T-helper 1 cell treated with Interleukin-12 subunit alpha and Interleukin-12 subunit beta and Interleukin-4 antibody, amounts not matched to agents 30 μg/mL and 1 μg/mL, for 36 hours (primary cell): ENCODE results near the gene LIFR.

ENCODE experiments used
- H3K27ac Mint-ChIP-seq: one replicate; pipeline ENCODE4 v1.8.0; 2021; ENCODE audit warnings: mild to moderate bottlenecking, mixed read lengths
- H3K27me3 Mint-ChIP-seq: one replicate; pipeline ENCODE4 v1.8.0; 2021; ENCODE audit warnings: low read depth, mixed read lengths
- H3K36me3 Mint-ChIP-seq: one replicate; pipeline ENCODE4 v1.8.0; 2021; ENCODE audit warnings: low read depth, mixed read lengths
- H3K4me1 Mint-ChIP-seq: one replicate; pipeline ENCODE4 v1.8.0; 2021; ENCODE audit warnings: low read depth, mixed read lengths
- H3K4me3 Mint-ChIP-seq: one replicate; pipeline ENCODE4 v1.8.0; 2021; ENCODE audit warnings: mild to moderate bottlenecking, moderate library complexity, mixed read lengths
- H3K9me3 Mint-ChIP-seq: one replicate; pipeline ENCODE4 v1.8.0; 2021; ENCODE audit warnings: mixed read lengths

The LIFR gene

DNA sequence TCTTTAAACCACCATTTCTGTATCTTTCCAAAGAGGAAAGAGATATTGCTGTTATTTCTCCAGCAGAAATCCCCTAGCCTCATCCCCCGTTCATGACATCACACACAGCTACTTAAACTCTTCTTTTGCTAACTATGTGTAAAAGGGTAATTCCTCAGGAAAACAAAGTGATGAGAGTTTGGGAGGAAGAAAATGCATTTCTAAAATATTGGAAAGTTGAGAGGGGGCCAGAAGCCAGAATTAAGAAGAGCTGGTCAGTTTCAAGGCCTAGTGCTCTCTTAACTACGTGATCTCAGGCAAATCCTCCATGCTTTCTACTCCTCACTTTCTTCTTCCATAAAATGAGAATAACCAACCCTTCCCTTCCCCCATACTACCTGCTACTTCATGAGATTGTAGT is 109.4 kb downstream of the LIFR start:
- no peak overlapping the region for H3K4me3 Mint-ChIP-seq
- no peak overlapping the region for H3K27ac Mint-ChIP-seq
- H3K27me3 Mint-ChIP-seq: peaks cover 58% of the 10 kb centered on the region
- H3K9me3 Mint-ChIP-seq: no peaks in the 10 kb centered on the region
- no peaks in the 10 kb centered on the region for H3K4me1 Mint-ChIP-seq
- H3K36me3 Mint-ChIP-seq: no peaks in the 10 kb centered on the region

DNA sequence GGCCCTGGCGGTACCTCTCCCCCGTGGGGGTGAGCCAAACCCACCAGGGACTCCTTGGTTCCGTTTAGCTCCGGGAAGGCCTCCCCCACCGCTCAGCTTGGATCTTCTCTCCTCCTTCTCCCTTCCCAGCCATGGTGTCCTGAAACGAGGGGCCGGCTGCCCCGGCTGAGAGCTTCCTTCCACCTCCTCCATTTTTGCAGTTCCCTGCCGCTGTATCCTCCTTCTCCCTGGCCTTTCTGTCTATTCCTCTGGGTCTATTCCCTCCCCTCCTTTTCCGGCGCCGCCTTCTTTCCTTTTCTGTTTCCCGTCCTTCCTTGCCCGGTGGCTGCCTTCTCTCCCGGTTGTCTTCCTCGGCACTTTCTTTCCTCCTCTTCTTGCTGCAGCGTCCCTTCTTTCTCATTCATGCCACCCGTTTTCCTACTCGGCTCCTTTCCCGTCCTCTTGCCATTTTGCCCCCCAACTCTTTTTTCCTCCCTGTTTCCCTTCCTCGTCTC is 110.4 kb downstream of the LIFR start:
- Mint-ChIP-seq H3K4me3 (no peak overlapping the region), H3K27ac (no peak overlapping the region), H3K9me3 (no peaks in the 10 kb centered on the region), H3K4me1 (peaks cover 3% of the 10 kb centered on the region), H3K27me3 (peaks cover 60% of the 10 kb centered on the region), H3K36me3 (no peaks in the 10 kb centered on the region)

DNA sequence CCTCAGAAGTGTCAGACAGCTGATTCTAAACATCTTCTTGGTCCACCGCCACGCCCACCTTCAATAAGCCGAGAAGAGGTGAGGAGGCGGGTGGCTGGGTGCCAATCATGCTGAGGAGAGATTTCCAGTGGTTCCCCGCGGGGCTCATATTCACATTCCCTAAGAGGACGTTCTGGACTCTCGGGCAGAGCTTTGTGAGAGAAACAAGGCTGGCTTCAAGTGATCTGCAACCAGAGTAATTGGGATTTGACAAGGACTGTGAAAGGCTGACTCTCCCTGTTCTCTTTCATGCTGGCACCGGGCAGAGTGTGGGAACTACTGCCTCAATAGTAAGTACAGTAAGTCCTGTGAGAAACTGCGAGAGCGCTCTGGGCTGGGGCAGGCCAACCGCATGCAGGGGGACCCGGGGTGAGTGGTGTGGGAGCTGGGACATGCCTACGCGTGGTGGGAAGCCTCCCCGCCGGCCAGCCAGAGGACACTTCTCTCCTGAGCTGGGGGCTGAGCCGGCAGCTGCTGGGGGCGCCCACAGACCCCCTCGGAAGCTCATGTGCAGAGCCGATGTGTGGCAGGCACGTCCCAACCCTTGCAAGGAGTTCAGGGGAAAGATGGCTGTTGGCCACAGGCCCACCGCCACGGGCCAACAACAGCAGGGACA is 110.9 kb downstream of the LIFR start:
- Mint-ChIP-seq H3K4me1 (peaks cover 3% of the 10 kb centered on the region), H3K36me3 (no peaks in the 10 kb centered on the region), H3K27me3 (peaks cover 56% of the 10 kb centered on the region), H3K4me3 (no peak overlapping the region), H3K27ac (no peak overlapping the region), H3K9me3 (no peaks in the 10 kb centered on the region)

DNA sequence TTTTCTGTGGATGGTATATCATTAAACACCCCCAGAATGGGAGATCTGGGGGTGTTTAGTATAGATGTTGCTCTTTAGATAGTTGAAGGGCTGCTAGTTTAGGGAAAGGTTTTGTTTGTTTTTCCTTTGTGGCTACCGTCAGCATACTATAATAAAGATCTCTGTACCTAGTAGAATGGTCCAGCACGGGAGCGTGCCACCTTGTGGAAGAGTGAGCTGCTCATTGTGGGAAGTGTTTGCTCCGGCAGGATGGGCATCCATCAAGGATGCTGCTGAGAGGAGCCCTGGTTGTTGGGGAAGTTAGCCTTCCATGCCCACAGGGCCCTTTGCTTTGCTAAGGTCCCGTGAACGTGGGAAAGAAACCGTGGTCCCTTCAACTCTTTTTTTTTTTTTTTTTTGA is 113.1 kb downstream of the LIFR start:
- H3K27me3 Mint-ChIP-seq: peaks cover 51% of the 10 kb centered on the region
- H3K4me3 Mint-ChIP-seq: no peak overlapping the region
- no peak overlapping the region for H3K27ac Mint-ChIP-seq
- no peaks in the 10 kb centered on the region for H3K9me3 Mint-ChIP-seq
- H3K36me3 Mint-ChIP-seq: no peaks in the 10 kb centered on the region
- H3K4me1 Mint-ChIP-seq: peaks cover 3% of the 10 kb centered on the region

DNA sequence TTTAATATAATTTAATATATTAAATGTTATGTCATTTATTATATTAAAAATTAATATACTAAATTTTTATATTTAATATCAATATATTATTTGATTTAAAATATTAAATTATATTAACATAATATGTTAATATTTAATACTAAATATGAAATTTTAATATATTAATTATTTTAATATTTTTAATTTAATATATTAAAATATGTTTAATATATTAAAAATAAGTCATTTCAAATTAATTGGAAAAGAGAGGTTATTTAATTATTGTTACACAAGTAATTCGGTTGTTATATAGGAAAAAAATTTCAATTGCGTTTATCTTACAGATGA is 114.2 kb downstream of the LIFR start:
- Mint-ChIP-seq H3K27me3 (peaks cover 44% of the 10 kb centered on the region), H3K27ac (no peak overlapping the region), H3K4me1 (peaks cover 3% of the 10 kb centered on the region), H3K4me3 (no peak overlapping the region), H3K9me3 (no peaks in the 10 kb centered on the region), H3K36me3 (no peaks in the 10 kb centered on the region)

DNA sequence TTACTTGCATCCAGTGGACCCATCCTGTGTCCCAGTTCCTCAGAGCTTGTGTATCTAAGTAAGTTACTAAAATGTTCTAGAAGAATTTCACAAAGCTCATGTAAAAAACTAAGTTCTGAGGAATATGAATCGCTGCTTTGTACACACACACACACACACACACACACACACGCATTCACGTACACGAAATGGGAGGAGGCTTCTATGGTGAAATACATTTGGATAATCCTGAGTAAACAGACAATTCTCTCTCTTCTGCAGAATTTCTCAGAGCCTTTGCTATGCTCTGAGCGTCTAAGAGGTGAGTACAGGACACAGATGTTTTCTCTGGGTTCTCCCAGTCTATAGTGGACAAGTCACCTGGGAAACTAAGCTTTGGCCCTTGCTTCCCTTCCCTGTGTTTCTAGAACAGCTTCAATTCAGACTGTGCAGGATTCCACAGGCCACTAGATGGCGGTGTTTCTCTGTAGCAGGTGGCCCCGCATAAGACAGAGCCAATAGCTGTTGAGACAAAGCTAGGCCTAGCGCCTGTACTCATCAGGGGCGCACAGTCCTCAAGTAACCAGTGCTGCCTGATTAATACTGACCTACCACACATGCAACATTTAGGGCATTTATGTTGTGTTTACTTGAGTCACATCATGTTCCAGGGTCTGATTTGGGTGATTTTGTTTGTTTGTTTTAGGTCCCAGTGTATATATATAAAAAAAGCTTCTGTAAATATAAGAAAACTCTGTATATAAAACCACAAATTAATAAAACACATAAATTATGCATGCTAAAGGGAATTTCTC is 114.8 kb downstream of the LIFR start:
- H3K27ac Mint-ChIP-seq: no peak overlapping the region

DNA sequence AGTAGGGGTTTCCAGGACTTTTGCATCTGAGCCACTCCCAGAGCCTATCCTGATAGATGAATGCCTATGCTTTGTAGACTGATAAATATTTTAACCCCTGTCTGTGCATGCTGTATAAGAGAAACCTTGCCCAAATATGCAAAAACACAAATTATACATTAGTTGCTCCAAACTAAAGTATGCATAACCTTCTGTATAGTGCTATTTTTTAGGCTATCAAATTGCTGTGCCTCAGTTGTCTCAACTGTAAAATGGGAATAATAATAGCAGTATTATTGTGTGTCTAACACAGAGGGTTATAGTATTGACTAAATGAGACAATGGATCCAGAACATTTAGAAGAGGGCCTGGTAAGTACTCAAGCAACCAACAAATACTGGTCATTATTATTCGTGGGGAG is 117.7 kb downstream of the LIFR start:
- no peaks in the 10 kb centered on the region for H3K36me3 Mint-ChIP-seq
- peaks cover 39% of the 10 kb centered on the region for H3K27me3 Mint-ChIP-seq
- H3K4me1 Mint-ChIP-seq: peaks cover 5% of the 10 kb centered on the region
- H3K27ac Mint-ChIP-seq: no peak overlapping the region
- no peaks in the 10 kb centered on the region for H3K9me3 Mint-ChIP-seq
- H3K4me3 Mint-ChIP-seq: no peak overlapping the region

More for the DNA sequence above, 114.8 kb downstream of the LIFR start:
- Mint-ChIP-seq H3K36me3 (no peaks in the 10 kb centered on the region), H3K9me3 (no peaks in the 10 kb centered on the region), H3K27me3 (peaks cover 39% of the 10 kb centered on the region), H3K4me1 (peaks cover 3% of the 10 kb centered on the region), H3K4me3 (no peak overlapping the region)

DNA sequence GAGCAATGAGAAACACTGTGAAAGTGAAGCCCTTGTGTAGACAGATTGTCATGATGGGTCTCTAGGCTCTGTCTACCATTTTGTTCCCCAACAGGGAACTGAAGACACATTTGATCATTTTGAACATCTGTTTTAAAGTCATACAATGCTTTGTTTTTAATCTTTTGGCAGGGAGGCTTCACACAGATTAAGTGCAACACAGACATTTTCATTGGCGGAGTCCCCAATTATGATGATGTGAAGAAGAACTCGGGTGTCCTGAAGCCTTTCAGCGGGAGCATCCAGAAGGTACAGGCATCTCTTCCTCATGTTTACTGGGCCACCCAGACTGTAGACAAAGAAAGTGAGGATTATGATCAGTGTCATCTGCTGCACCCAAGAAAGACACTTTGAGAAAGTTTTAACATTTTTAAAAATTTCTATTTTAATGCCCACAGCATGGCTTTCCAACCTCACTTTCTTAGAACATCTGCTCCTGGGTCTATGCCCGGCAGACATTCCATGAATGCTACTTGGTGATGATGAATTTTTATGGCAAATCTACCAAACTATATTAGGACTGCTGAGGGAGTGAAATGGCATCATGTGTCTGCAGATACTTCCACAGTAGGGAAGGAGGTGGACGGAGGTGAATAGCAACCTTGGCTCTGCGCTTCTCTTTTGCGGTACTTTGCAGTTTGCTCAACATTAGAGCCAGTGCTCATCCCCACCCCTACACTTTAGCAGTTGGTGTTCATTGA is 121.3 kb downstream of the LIFR start:
- Mint-ChIP-seq H3K27ac (no peak overlapping the region), H3K4me3 (no peak overlapping the region), H3K27me3 (peaks cover 34% of the 10 kb centered on the region), H3K9me3 (no peaks in the 10 kb centered on the region), H3K4me1 (peaks cover 2% of the 10 kb centered on the region), H3K36me3 (no peaks in the 10 kb centered on the region)

DNA sequence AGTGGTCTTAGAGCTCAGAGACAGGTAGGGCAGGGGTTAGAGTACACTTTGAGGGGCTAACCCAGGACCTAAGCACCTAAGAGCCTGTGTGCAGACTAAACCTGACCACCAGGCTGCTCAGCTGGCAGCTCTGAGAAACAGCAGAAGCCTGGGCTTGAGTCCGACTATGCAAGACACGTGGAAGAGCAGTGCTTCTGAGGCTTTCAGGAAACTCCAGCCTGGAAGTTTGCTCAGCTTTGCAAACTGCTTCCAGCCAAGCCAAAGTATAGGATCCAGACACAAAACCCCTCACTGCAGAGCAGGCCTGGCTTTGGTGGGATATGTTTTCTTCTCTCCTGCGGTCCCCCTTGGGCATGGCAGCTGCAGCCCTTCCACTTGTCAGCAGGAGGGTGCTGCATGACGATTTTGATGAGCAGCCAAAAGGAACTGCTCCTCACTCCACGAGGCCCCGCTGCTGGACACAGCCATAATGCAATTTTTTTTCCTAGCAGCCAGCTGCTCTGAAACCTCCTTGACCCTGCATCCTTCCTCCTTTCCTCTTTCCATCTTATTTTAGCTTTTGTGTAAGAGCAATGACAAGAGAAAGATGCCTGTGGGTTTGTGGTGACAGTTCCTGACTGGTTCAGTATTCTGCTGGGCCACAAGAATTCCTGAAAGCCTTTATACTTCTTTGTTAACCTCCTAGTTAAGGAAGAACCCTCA is 123.1 kb downstream of the LIFR start:
- no peaks in the 10 kb centered on the region for H3K9me3 Mint-ChIP-seq
- H3K4me1 Mint-ChIP-seq: peaks cover 2% of the 10 kb centered on the region
- H3K27me3 Mint-ChIP-seq: peaks cover 22% of the 10 kb centered on the region
- no peaks in the 10 kb centered on the region for H3K36me3 Mint-ChIP-seq
- H3K4me3 Mint-ChIP-seq: no peak overlapping the region
- H3K27ac Mint-ChIP-seq: no peak overlapping the region

DNA sequence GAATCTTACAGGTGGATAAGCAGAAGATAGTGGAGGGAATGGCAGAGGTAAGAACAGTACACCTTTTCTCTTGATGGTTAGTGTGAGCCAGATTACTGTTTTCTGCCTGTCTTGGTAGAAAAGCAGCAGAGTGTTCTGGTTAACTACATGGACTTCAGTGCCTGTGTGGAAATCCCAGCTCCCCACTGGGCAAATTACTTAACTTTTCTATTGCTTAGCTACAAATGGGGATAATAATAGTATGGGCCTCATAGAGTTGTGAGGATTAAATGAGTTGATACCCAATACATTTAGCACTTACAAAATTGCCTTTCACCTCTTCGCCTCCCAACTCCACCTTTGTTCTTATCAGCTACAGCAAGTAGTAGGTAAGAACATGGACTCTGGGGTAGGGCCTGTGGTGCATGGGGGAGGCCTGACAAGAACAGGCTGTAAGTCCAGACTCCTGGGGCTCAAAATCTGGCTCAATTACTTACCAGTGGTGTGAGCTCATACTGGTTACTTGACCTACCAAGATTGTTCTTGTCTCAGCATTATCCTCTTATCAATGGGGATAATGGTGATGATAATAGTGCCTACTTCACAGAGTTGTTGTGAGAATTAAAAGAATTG is 125.1 kb downstream of the LIFR start:
- no peak overlapping the region for H3K27ac Mint-ChIP-seq
- H3K4me3 Mint-ChIP-seq: no peak overlapping the region
- H3K9me3 Mint-ChIP-seq: no peaks in the 10 kb centered on the region
- H3K27me3 Mint-ChIP-seq: peaks cover 22% of the 10 kb centered on the region
- H3K36me3 Mint-ChIP-seq: no peaks in the 10 kb centered on the region
- H3K4me1 Mint-ChIP-seq: peaks cover 13% of the 10 kb centered on the region

DNA sequence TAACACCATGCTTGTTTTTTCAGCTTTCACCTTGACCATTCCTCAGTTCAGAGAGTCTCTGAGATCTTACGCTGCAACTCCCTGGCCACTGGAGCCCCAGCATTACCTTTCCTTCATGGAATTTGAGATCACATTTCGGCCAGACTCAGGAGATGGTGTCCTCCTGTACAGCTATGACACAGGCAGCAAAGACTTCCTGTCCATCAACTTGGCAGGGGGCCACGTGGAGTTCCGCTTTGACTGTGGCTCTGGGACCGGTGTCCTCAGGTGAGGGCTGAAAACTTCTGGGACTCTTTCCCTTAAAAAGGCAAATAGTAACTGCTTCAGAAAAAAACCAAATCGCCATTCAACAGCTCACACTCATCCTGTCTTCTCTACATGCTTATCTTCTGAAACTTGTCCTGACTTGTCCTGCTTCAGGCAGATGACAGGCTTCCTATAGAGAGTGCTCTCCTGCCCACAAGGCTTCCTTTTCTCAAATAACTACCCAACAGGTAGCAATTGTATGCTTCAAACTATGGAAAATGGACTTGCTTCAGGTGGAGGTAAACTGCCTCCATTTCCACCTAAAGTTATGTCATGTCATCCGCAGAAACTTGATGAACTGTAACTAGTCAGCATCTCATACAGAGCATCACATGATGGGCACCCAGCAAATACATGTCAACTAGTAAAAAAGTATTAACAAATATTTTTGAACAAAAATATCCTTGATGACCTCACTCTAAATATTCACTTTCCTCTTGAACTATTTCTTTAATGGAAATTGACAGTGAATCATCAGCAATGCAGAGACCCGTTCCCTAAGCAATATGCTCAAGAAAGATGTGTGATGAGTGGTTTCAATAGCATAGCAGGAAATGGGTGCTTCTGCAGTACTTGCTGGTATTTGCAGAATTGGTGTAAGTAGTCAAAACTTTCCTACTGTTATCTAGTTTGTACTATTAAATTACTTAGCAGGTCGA is 129.2 kb downstream of the LIFR start:
- Mint-ChIP-seq H3K9me3 (no peaks in the 10 kb centered on the region), H3K36me3 (no peaks in the 10 kb centered on the region), H3K27ac (no peak overlapping the region), H3K4me3 (no peak overlapping the region), H3K4me1 (peaks cover 13% of the 10 kb centered on the region), H3K27me3 (peaks cover 19% of the 10 kb centered on the region)

DNA sequence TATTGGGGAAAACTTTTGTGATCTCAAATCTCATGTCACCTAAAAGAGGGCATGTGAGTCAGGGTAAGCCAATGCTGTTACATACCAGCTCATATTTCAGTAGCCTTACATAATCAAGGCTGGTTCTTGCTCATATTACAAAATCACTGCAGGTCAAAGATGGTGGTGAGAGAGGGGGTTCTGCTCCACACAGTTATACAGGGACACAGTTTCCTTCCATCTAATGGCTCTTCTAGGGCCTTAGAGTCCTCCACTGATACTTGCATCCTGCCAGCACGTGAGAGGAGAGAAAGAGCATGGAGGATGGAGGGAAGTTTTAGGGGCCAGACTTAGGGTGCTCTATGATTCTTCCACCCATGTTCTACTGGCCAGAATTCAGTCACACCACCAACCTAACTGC is 130.0 kb downstream of the LIFR start:
- Mint-ChIP-seq H3K9me3 (no peaks in the 10 kb centered on the region), H3K4me3 (no peak overlapping the region), H3K4me1 (peaks cover 13% of the 10 kb centered on the region), H3K36me3 (no peaks in the 10 kb centered on the region), H3K27ac (no peak overlapping the region), H3K27me3 (peaks cover 13% of the 10 kb centered on the region)
